ENCODE data around the gene STARD13.

The STARD13 gene

GRCh38 chr13:33263976-33264619, 21.5 kb downstream of the STARD13 start:
- TF ChIP-seq, protein P1, sequence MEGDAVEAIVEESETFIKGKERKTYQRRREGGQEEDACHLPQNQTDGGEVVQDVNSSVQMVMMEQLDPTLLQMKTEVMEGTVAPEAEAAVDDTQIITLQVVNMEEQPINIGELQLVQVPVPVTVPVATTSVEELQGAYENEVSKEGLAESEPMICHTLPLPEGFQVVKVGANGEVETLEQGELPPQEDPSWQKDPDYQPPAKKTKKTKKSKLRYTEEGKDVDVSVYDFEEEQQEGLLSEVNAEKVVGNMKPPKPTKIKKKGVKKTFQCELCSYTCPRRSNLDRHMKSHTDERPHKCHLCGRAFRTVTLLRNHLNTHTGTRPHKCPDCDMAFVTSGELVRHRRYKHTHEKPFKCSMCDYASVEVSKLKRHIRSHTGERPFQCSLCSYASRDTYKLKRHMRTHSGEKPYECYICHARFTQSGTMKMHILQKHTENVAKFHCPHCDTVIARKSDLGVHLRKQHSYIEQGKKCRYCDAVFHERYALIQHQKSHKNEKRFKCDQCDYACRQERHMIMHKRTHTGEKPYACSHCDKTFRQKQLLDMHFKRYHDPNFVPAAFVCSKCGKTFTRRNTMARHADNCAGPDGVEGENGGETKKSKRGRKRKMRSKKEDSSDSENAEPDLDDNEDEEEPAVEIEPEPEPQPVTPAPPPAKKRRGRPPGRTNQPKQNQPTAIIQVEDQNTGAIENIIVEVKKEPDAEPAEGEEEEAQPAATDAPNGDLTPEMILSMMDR (IDR thresholded peaks at IDR 0.05): no peak

DNA sequence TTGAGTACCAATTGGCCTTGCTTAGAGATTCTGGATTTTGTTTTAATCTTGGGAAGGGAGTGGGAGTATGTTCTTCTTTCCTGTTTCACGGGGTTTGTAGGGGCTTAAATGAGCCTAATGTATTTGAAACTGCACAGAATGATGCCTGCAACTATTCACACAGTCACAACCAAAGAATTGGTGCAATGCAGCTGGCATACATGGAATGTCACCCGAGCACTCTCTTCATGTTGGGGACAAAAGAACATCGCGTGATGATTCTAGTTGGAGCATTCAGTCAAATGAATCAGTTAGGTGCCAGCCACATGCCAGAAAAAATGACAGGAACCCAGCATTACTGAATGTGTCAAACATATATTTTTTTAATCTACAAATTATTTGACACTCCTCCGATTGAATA, 22.1 kb downstream of the STARD13 start:
- TF ChIP-seq, protein P1 (IDR thresholded peaks at IDR 0.05): no peak

DNA sequence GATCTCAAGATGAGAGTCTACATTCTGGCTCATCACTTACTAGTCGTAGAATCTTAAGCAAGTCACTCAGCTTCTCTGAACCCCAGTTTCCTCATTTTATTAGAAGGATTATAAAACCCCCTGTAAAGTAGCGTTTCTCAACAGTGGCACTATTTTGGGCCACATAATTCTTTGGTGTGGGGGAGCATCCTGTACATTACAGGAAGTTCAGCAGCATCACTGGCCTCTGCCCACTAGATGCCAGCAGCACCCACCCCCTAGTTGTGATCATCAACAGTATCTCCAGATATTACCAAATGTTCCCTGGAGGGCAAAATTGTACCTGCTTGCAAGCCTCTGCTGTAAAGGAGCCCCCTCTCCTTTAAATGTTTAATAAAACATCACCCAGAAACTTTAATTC, 22.6 kb downstream of the STARD13 start:
- TF ChIP-seq, protein P1 (IDR thresholded peaks at IDR 0.05): no peak

DNA sequence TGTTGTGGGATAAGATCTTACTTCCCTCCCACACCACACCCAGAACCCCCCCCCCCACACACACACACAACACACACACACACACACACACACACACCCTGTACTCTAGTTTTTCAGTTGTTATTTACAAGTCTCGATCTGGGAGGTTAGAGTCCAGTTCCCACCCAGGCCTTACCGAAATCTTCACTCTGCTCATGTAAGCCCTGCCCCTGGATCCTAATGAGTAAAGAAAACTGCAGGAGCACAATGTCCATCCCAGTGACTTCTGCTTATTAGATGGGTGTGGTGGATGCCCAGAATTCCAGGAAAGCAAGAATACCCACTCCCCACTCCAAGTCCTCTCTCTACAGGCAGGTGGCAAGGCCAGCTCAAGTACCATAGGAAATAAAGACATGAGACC, 23.0 kb downstream of the STARD13 start:
- TF ChIP-seq, protein P1 (IDR thresholded peaks at IDR 0.05): no peak

GRCh38 chr13:33262062-33262487, 23.5 kb downstream of the STARD13 start:
- TF ChIP-seq, protein P1 (IDR thresholded peaks at IDR 0.05): no peak

GRCh38 chr13:33261387-33262061, 24.0 kb downstream of the STARD13 start:
- TF ChIP-seq, protein P1 (IDR thresholded peaks at IDR 0.05): no peak

DNA sequence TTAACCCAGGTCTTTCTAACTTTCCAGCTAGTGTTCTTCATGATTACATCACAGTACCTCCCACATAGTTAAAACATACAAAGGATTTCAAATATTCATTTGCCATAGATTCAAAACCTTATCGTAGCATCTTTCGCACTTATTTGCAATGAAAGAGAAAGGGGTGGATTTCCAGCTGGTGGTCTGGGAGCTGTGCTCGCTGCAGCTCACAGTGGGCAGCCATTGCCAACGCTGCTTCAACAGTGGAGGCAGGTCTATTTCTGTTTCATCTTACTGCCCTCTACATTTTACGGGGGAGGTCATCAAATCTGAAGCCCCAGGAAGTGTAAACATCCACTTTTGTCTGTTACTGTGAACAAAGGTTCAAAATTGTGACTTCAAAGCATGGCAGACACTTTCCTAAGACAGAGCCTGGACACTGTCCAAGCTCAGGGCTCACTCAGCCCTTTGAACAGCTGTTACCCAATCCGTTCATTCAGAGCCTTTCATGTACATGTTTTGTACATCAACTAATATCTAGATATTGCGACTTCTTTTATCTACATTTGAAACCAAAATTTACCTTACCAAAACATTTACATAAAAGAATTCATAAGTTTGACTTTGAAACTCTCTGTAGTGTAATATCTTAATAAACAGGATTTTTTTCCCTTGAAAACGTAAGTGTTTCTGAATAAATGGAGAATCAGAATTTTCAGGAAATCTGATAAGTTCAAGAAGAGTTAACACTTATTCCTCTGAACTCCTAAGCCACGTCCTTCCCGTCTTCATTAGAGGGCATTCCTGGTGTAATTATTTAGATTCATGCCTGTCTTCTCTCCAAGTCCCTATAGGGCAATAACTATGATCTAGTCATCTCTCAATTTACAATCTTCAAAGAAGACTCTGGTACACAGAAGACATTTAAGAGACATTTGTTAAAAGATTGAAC, 25.1 kb downstream of the STARD13 start:
- TF ChIP-seq, protein P1 (IDR thresholded peaks at IDR 0.05): no peak
